ENCODE data around the gene COL19A1.

COL19A1 gene

GRCh38 chr6:69835414-69836179 lies 30.8 kb upstream of the COL19A1 start:
- H3K27me3 ChIP-seq = peaks cover 8% of the 10 kb centered on the region
- peaks cover 0 to 4% of the 10 kb centered on the region in 2 experiments for H3K4me1 ChIP-seq (ENCODE audit: control insufficient read depth in 1 of 2, insufficient read depth in 1 of 2, low read depth in 1 of 2, low read length in 1 of 2)
- H3K36me3 ChIP-seq = no peaks in the 10 kb centered on the region
- no peak overlapping the region for H3K27ac ChIP-seq
- no peak overlapping the region for H3K4me3 ChIP-seq (ENCODE audit: low read depth in 1 of 2, low read length in 1 of 2)
- no peaks in the 10 kb centered on the region for H3K9me3 ChIP-seq
- TF ChIP-seq, protein P1, sequence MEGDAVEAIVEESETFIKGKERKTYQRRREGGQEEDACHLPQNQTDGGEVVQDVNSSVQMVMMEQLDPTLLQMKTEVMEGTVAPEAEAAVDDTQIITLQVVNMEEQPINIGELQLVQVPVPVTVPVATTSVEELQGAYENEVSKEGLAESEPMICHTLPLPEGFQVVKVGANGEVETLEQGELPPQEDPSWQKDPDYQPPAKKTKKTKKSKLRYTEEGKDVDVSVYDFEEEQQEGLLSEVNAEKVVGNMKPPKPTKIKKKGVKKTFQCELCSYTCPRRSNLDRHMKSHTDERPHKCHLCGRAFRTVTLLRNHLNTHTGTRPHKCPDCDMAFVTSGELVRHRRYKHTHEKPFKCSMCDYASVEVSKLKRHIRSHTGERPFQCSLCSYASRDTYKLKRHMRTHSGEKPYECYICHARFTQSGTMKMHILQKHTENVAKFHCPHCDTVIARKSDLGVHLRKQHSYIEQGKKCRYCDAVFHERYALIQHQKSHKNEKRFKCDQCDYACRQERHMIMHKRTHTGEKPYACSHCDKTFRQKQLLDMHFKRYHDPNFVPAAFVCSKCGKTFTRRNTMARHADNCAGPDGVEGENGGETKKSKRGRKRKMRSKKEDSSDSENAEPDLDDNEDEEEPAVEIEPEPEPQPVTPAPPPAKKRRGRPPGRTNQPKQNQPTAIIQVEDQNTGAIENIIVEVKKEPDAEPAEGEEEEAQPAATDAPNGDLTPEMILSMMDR (IDR thresholded peaks at IDR 0.05) = peak; percentile 71

DNA sequence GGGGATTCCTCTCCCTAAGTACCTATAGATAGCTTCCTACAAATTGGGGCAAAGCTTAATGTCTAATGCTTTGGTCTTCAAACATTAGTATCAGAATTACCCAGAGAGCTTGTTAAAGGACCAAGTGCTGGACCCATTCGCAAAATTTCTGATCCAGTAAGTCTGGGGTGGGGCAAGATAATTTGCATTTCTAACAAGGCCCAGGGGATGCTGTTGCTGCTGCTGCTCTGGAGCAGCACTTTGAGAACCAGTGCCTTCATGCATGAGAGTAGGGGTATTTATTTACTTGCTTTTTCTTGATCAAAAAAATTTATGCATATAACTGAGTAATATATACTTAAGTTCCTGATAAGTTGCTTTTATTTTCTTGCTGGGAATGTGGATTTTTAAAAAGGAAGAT lies 24.5 kb upstream of the COL19A1 start:
- Histone ChIP-seq H3K4me1 (ENCODE audit: control insufficient read depth in 1 of 2, insufficient read depth in 1 of 2, low read depth in 1 of 2, low read length in 1 of 2) (peaks cover 0 to 4% of the 10 kb centered on the region in 2 experiments), H3K27ac (no peak overlapping the region), H3K9me3 (no peaks in the 10 kb centered on the region), H3K36me3 (no peaks in the 10 kb centered on the region), H3K27me3 (peaks cover 18% of the 10 kb centered on the region), H3K4me3 (ENCODE audit: low read depth in 1 of 2, low read length in 1 of 2) (no peak overlapping the region)
- TF ChIP-seq, protein P1 (IDR thresholded peaks at IDR 0.05) = no peak

GRCh38 chr6:69843189-69843588 lies 23.2 kb upstream of the COL19A1 start:
- no peak overlapping the region for H3K4me3 ChIP-seq (ENCODE audit: low read depth in 1 of 2, low read length in 1 of 2)
- TF ChIP-seq, protein P1 (IDR thresholded peaks at IDR 0.05) = no peak
- peaks cover 18% of the 10 kb centered on the region for H3K27me3 ChIP-seq
- H3K4me1 ChIP-seq (ENCODE audit: control insufficient read depth in 1 of 2, insufficient read depth in 1 of 2, low read depth in 1 of 2, low read length in 1 of 2) = no peaks in the 10 kb centered on the region
- no peak overlapping the region for H3K27ac ChIP-seq
- no peaks in the 10 kb centered on the region for H3K36me3 ChIP-seq
- H3K9me3 ChIP-seq = no peaks in the 10 kb centered on the region

GRCh38 chr6:69846312-69846711 lies 20.0 kb upstream of the COL19A1 start:
- Histone ChIP-seq H3K4me3 (ENCODE audit: low read depth in 1 of 2, low read length in 1 of 2) (no peak overlapping the region), H3K4me1 (ENCODE audit: control insufficient read depth in 1 of 2, insufficient read depth in 1 of 2, low read depth in 1 of 2, low read length in 1 of 2) (no peaks in the 10 kb centered on the region), H3K36me3 (no peaks in the 10 kb centered on the region), H3K27ac (no peak overlapping the region), H3K9me3 (no peaks in the 10 kb centered on the region), H3K27me3 (peaks cover 11% of the 10 kb centered on the region)
- TF ChIP-seq, protein P1 (IDR thresholded peaks at IDR 0.05) = no peak

DNA sequence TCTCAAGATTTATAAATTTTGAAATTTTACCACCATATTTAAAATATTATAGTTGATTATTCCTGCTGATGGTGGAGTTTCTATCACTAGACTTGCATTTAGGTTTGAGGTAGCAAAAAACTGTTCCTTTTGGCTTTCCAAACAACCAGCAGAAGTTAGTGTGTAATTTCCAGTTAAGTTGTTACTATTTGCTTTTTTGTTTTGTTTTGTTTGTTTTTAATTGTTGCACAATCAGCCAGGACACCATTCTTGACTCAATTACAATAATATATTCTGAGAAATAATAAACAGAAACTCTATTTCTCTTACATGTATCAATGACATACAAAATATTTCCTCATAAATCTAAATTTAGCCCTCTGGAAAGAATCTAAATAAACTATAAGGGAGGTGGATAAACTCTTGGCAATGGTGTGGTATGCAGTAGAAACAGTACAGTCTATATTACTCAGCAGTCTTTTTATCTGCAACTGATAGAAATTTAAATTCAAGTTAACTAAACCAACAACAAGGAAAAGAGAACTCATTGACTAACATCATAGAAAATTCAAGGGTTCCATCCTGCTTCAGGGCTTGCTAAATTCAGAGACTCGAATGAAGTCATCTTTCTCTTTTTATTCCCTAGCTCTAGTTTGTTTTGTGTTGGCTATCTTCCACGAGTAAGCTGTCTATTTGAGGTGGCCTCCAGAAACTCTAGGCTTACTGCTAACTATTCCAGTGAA lies 19.4 kb upstream of the COL19A1 start:
- TF ChIP-seq, protein P1 (IDR thresholded peaks at IDR 0.05) = no peak
- Histone ChIP-seq H3K27me3 (peaks cover 8% of the 10 kb centered on the region), H3K4me3 (ENCODE audit: low read depth in 1 of 2, low read length in 1 of 2) (no peak overlapping the region), H3K27ac (no peak overlapping the region), H3K4me1 (ENCODE audit: control insufficient read depth in 1 of 2, insufficient read depth in 1 of 2, low read depth in 1 of 2, low read length in 1 of 2) (no peaks in the 10 kb centered on the region), H3K36me3 (no peaks in the 10 kb centered on the region), H3K9me3 (no peaks in the 10 kb centered on the region)
